ENCODE data around the gene RNU2-1. TPM values are rescaled to one million over a fixed set of nuclear protein-coding genes. Genes with fewer than 3 reads are reported as not detected.
"Not testable (repeated sequence)": the region's sequence is repeated elsewhere in the genome, so short reads cannot be mapped to it uniquely, and the experiment has no call there.

The RNU2-1 gene
- total and polyA plus RNA-seq, 9 donors, result 1.1 to 2.6 (median 2.5) TPM; not detected in 6

- peak overlapping the region; percentile 79 for H3K27ac ChIP-seq (ENCODE audit: low read length)
- DNase-seq; H3K27me3 ChIP-seq (ENCODE audit: control insufficient read depth, insufficient read depth, low read length); H3K36me3 ChIP-seq (ENCODE audit: control insufficient read depth, insufficient read depth, low read length); H3K4me1 ChIP-seq (ENCODE audit: control insufficient read depth, insufficient read depth, low read length); H3K9me3 ChIP-seq (replicated peaks; ENCODE audit: control insufficient read depth, low read depth, low read length): not testable (repeated sequence)
- 96% methylated on average over 5 of the region's 40 CpGs for WGBS (ENCODE audit: insufficient coverage)
- H3K4me3 ChIP-seq (ENCODE audit: low read length), result peak overlapping the region; percentile 33
These were observed 2.4 kb downstream of the RNU2-1 start for GRCh38 chr17:43231205-43232020.

DNA sequence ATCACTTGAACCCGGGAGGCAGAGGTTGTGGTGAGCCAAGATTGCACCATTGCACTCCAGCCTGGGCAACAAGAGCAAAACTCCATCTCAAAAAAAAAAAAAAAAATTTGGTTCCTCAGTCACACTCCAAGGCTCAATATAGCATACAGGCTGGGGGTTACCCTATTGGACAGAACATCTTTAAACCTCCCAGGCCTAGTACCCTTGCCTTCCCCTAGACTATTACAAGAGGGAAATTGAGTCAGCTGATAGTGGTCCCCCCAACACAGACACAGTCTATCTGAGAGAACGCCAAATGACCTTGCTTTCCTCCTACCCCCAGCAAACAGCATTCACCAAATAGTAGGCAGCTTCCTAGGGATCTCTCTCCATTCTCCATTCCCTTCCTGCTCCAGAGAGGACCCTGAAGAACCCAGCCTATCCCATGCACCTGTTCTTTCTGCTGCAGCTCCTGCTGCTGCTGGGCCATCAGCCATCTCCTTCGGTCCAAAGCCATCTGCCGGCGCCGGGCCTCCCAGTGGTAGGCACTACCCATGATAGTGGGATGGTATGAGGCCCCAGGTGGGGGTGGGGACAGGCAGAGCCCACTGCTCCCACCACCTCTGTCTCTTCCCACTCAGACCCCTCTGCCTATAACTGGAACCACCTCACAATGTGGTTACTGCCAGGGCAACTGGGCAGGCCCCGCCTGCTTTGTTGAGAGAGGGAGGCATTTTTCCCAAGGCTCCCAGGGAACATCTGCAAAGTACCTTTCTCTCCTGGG, 5.6 kb downstream of the RNU2-1 start, which contains the start of gene CCDC200:
CCDC200 (minus strand) TSS at position 604 of the 763 bp plus-strand sequence; CDS start at position 535, 69 bp downstream.
- DNase-seq; H3K27ac ChIP-seq (ENCODE audit: low read length); H3K4me1 ChIP-seq (ENCODE audit: control insufficient read depth, insufficient read depth, low read length); H3K9me3 ChIP-seq (replicated peaks; ENCODE audit: control insufficient read depth, low read depth, low read length); H3K4me3 ChIP-seq (ENCODE audit: low read length); H3K27me3 ChIP-seq (ENCODE audit: control insufficient read depth, insufficient read depth, low read length): not testable (repeated sequence)
- no CpG with 5 or more reads among the region's 7 CpGs for WGBS (ENCODE audit: insufficient coverage)
- peaks cover 22% of the 10 kb centered on the region for H3K36me3 ChIP-seq (ENCODE audit: control insufficient read depth, insufficient read depth, low read length)

GRCh38 chr17:43226393-43226792, 7.4 kb downstream of the RNU2-1 start:
- WGBS (ENCODE audit: insufficient coverage), result 85% methylated on average over 4 of the region's 7 CpGs
- H3K27ac ChIP-seq (ENCODE audit: low read length), result no peak overlapping the region
- H3K4me1 ChIP-seq (ENCODE audit: control insufficient read depth, insufficient read depth, low read length), result no peaks in the 10 kb centered on the region
- H3K27me3 ChIP-seq (ENCODE audit: control insufficient read depth, insufficient read depth, low read length), result no peaks in the 10 kb centered on the region
- no peak overlapping the region for H3K4me3 ChIP-seq (ENCODE audit: low read length)
- DNase-seq, result no peak
- H3K36me3 ChIP-seq (ENCODE audit: control insufficient read depth, insufficient read depth, low read length), result peaks cover 25% of the 10 kb centered on the region
- H3K9me3 ChIP-seq (replicated peaks; ENCODE audit: control insufficient read depth, low read depth, low read length), result no peaks in the 10 kb centered on the region

GRCh38 chr17:43224146-43224705, 9.6 kb downstream of the RNU2-1 start:
- WGBS (ENCODE audit: insufficient coverage), result 94% methylated on average over 3 of the region's 7 CpGs
- Histone ChIP-seq H3K27ac (ENCODE audit: low read length) (no peak overlapping the region), H3K9me3 (replicated peaks; ENCODE audit: control insufficient read depth, low read depth, low read length) (no peaks in the 10 kb centered on the region), H3K4me3 (ENCODE audit: low read length) (no peak overlapping the region), H3K36me3 (ENCODE audit: control insufficient read depth, insufficient read depth, low read length) (peaks cover 36% of the 10 kb centered on the region), H3K4me1 (ENCODE audit: control insufficient read depth, insufficient read depth, low read length) (no peaks in the 10 kb centered on the region), H3K27me3 (ENCODE audit: control insufficient read depth, insufficient read depth, low read length) (no peaks in the 10 kb centered on the region)
- DNase-seq, result no peak

GRCh38 chr17:43220511-43221125, 13.2 kb downstream of the RNU2-1 start:
- no peak overlapping the region for H3K4me3 ChIP-seq (ENCODE audit: low read length)
- no peak overlapping the region for H3K27ac ChIP-seq (ENCODE audit: low read length)
- H3K4me1 ChIP-seq (ENCODE audit: control insufficient read depth, insufficient read depth, low read length), result peaks cover 3% of the 10 kb centered on the region
- 76% methylated on average over 2 of the region's 9 CpGs for WGBS (ENCODE audit: insufficient coverage)
- no peak for DNase-seq
- peaks cover 64% of the 10 kb centered on the region for H3K36me3 ChIP-seq (ENCODE audit: control insufficient read depth, insufficient read depth, low read length)
- H3K9me3 ChIP-seq (replicated peaks; ENCODE audit: control insufficient read depth, low read depth, low read length), result no peaks in the 10 kb centered on the region
- H3K27me3 ChIP-seq (ENCODE audit: control insufficient read depth, insufficient read depth, low read length), result no peaks in the 10 kb centered on the region

DNA sequence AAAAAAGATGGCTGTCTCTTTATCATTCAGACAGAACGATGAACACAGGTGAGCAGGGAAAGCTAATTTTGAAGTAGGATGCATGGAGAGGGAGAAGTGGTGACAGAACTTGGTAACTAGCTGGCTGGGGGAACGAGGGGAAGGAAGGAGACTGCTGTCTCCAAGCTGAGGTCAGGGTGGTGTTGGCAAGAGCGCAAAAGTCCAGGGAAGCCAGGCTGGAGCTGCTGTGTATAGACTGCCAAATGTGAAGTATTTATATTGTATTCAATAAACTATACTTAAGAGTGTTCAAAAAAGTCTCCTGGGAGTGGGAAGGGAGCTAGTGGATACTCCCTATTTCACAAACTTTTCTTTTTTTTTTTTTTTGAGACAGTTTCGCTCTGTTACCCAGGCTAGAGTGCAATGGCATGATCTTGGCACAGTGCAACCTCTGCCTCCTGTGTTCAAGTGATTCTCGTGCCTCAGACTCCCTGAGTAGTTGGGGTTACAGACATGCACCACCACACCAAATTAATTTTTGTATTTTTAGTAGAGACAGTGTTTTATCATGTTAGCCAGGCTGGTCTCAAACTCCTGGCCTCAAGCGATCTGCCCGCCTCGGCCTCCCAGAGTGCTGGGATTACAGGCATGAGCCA, 13.9 kb downstream of the RNU2-1 start:
- Histone ChIP-seq H3K27ac (ENCODE audit: low read length) (no peak overlapping the region), H3K4me3 (ENCODE audit: low read length) (no peak overlapping the region), H3K9me3 (replicated peaks; ENCODE audit: control insufficient read depth, low read depth, low read length) (no peaks in the 10 kb centered on the region), H3K27me3 (ENCODE audit: control insufficient read depth, insufficient read depth, low read length) (no peaks in the 10 kb centered on the region), H3K36me3 (ENCODE audit: control insufficient read depth, insufficient read depth, low read length) (peaks cover 67% of the 10 kb centered on the region), H3K4me1 (ENCODE audit: control insufficient read depth, insufficient read depth, low read length) (peaks cover 3% of the 10 kb centered on the region)
- peak; percentile 26 for DNase-seq
- 64% methylated on average over 5 of the region's 8 CpGs for WGBS (ENCODE audit: insufficient coverage)

- Histone ChIP-seq H3K4me1 (ENCODE audit: control insufficient read depth, insufficient read depth, low read length) (peaks cover 3% of the 10 kb centered on the region), H3K9me3 (replicated peaks; ENCODE audit: control insufficient read depth, low read depth, low read length) (no peaks in the 10 kb centered on the region), H3K36me3 (ENCODE audit: control insufficient read depth, insufficient read depth, low read length) (peaks cover 64% of the 10 kb centered on the region), H3K4me3 (ENCODE audit: low read length) (no peak overlapping the region), H3K27me3 (ENCODE audit: control insufficient read depth, insufficient read depth, low read length) (no peaks in the 10 kb centered on the region), H3K27ac (ENCODE audit: low read length) (no peak overlapping the region)
- no CpG with 5 or more reads among the region's 2 CpGs for WGBS (ENCODE audit: insufficient coverage)
- DNase-seq, result no peak
These were observed 14.8 kb downstream of the RNU2-1 start for GRCh38 chr17:43219001-43219400.

GRCh38 chr17:43217614-43218087, 16.1 kb downstream of the RNU2-1 start:
- WGBS (ENCODE audit: insufficient coverage), result 90% methylated on average over 2 of the region's 2 CpGs

DNA sequence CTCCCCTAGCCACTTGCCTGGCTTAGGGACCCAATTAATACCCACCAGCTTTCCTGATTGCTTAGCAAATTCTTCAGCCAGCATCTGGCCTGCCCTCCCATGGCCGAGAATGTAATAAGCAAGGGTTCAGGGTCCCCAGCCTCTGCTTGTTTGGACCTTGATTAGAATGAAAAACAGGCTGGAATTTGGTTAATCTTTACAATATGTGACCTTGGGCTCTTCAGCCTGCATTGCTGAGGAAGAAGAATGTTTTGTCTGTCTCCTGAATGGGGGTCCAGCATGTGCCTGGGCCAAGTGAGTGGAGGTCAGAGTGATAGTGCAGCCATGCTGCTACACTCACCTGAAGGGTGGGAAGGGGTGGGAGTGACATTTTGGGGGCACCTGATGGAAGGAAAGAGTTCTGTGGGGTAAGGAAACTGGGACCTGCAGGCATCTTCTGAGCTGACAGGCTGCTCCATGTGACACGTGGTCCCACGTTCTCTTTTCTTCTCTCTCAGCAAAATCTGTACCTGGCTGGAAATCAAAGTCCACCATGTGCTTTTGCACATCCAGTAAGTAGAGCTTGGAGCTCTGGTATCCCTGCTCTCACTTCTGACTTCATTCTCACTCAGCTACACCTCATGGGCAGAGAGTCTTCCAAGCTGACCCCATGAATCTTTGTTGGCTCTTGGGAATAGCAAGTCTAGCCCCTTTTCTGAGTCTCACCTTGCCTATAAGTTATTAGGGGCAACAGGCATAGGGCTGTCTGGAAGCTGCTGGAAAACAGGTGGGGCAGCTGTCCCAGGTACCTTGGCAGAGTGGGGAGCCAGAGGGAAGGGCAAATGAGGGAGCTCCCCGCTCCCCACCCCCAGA, 16.8 kb downstream of the RNU2-1 start:
- no peaks in the 10 kb centered on the region for H3K9me3 ChIP-seq (replicated peaks; ENCODE audit: control insufficient read depth, low read depth, low read length)
- no peak overlapping the region for H3K4me3 ChIP-seq (ENCODE audit: low read length)
- H3K4me1 ChIP-seq (ENCODE audit: control insufficient read depth, insufficient read depth, low read length), result peaks cover 18% of the 10 kb centered on the region
- DNase-seq, result no peak
- no peaks in the 10 kb centered on the region for H3K27me3 ChIP-seq (ENCODE audit: control insufficient read depth, insufficient read depth, low read length)
- 79% methylated on average over 3 of the region's 4 CpGs for WGBS (ENCODE audit: insufficient coverage)
- no peak overlapping the region for H3K27ac ChIP-seq (ENCODE audit: low read length)
- H3K36me3 ChIP-seq (ENCODE audit: control insufficient read depth, insufficient read depth, low read length), result peaks cover 53% of the 10 kb centered on the region

More at GRCh38 chr17:43217614-43218087, 16.1 kb downstream of the RNU2-1 start:
- Histone ChIP-seq H3K4me3 (ENCODE audit: low read length) (no peak overlapping the region), H3K4me1 (ENCODE audit: control insufficient read depth, insufficient read depth, low read length) (peaks cover 13% of the 10 kb centered on the region), H3K27ac (ENCODE audit: low read length) (no peak overlapping the region), H3K27me3 (ENCODE audit: control insufficient read depth, insufficient read depth, low read length) (no peaks in the 10 kb centered on the region), H3K36me3 (ENCODE audit: control insufficient read depth, insufficient read depth, low read length) (peaks cover 53% of the 10 kb centered on the region), H3K9me3 (replicated peaks; ENCODE audit: control insufficient read depth, low read depth, low read length) (no peaks in the 10 kb centered on the region)
- DNase-seq, result no peak
